NCI-H82 treated with DMSO at 0.1 percent for 48 hours (cell line): ENCODE data around the gene ZMYM4.

Experiments used
- DNase-seq: peaks from one replicate; lab custom pipeline; 2025; ENCODE audit not compliant: unreplicated experiment; lab: John Stamatoyannopoulos, UW

ZMYM4 gene

GRCh38 chr1:35394386-35394785, 125.9 kb downstream of the ZMYM4 start:
- DNase-seq, result no peak

- DNase-seq, result no peak
Measured at GRCh38 chr1:35398739-35399138, 130.2 kb downstream of the ZMYM4 start.

DNA sequence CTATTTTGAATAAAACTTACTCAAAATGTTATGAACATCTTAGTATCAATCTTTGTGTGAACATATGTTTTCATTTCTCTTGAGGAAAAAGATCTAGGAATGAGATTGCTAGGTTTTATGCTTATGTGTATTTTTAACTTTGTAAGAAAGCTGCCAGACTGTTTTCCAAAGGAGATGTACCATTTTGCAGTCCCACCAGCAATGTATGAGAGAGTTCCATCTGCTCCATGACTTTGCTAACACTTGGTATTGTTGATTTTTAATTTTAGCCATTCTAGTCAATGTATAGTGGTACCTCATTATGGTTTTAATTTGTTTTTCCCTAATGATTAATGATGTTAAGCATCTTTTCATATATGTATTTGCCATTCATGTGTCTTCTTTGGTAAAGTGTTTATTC, 132.5 kb downstream of the ZMYM4 start:
- DNase-seq, result no peak

DNA sequence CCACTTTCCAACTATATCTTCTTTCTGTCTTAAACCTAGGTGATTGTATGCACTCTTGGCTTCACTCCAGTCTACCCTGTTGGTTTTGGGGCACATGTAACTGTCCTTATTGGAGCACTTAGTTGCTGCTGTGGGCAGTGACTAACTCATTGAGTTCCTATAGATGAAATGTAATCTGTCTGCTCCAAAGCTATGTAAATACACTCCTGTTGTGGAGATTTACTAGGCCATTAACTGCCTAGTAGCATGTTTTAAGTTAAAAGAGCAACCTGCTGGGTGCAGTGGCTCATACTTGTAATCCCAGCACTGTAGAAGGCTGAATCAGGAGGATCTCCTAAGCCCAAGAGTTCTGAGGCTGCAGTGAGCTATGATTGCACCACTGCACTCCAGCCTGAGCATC, 137.6 kb downstream of the ZMYM4 start:
- no peak for DNase-seq

GRCh38 chr1:35407743-35408142, 139.2 kb downstream of the ZMYM4 start:
- no peak for DNase-seq

- DNase-seq, result no peak
Measured at GRCh38 chr1:35408925-35409324, 140.4 kb downstream of the ZMYM4 start.

- no peak for DNase-seq
Measured at GRCh38 chr1:35426097-35426586, 157.6 kb downstream of the ZMYM4 start.

DNA sequence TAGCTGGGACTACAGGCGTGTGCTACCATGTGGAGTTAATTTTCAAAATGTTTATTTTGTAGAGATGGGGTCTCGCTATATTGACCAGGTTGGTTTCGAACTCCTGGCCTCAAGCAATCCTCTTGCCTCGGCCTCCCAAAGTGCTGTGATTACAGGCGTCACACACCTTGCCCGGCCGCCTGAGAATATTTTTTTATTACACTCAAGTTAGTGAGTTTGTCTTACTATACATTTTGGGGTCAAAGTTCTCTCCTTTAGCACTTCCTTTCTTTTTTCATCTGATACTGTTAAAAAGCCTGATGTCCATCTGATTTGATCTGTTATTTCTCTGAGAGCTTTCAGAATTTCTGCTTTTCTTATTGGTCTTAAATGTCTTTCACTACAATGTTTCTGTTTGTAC, 159.9 kb downstream of the ZMYM4 start:
- no peak for DNase-seq

DNA sequence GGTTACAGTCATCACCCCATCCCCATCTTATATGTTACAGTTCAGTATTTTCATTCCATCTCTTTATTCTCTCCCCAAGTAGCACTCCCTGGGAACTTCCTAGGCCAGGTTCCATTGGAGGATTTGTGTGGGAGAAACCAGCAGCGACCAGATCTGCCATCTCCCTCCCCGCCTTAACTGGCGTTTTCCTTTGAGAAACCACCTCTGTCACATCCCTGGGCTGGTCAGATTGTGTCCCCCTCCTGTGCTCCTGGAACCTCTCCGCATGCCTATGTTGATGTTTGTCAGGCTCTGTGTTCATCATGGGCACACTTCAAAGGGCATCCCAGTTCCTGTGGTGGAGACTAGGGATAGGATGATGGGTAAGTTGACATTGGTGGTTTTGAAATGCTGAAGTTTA, 162.3 kb downstream of the ZMYM4 start:
- DNase-seq, result no peak

DNA sequence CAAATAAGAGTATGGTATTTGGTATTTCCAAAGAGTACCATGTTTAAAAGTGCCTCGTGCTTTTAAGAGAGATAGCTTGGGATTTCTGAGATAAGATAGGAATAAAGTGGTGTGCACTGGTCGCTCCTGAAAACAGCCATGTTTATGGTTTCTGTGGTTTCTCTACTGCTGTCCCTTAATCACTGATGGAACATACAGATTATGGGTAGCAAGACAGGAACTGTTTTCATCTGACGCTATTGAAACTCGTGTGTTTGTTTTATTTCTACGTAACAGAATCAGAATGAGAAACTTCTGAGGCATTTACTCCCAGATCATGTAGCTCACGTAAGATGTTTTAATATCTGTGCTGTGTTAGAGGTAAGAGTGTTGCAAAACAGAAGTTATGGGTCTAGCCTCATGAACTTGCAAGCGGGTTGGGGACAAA, 162.7 kb downstream of the ZMYM4 start:
- DNase-seq, result no peak

GRCh38 chr1:35432231-35432630, 163.7 kb downstream of the ZMYM4 start:
- no peak for DNase-seq

DNA sequence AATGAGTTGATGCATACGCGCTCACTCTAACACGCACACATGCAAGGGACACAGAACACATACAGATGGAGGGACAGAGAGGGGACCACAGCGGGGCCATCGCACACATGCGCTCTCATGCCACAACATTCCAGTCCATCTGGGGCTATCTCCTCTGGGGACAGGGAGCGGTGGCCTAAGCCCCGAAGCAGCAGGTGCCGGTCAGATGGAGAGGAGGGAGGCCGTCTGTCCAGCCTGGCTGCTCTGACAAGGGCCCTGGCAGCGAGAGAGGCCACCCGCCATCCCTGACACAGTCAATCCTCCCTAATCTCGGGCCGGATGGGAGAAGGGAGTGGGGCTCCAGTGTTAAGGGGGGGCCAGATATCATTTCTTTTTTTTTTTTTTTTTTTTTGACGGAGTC, 165.2 kb downstream of the ZMYM4 start:
- no peak for DNase-seq

GRCh38 chr1:35434703-35435102, 166.2 kb downstream of the ZMYM4 start:
- DNase-seq, result no peak

DNA sequence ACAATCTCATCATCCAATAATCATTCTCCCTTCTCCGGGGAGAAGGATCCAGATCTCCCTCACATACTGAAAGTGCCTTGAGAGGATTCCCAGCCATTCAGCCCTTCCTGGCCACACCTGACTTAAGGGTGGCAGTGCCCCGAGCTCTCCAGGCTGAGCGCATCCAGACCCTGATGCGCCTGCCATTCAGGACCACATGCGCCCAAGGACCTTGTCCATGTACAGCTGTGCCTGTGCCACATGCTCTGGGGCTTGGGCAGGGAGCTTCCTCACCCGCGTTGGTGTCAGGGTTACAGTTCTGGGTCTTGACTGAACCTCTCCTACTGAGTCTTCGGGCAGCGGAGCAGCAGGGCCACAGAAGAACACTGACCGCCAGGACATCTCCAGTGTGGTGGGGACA, 167.6 kb downstream of the ZMYM4 start:
- DNase-seq, result no peak

DNA sequence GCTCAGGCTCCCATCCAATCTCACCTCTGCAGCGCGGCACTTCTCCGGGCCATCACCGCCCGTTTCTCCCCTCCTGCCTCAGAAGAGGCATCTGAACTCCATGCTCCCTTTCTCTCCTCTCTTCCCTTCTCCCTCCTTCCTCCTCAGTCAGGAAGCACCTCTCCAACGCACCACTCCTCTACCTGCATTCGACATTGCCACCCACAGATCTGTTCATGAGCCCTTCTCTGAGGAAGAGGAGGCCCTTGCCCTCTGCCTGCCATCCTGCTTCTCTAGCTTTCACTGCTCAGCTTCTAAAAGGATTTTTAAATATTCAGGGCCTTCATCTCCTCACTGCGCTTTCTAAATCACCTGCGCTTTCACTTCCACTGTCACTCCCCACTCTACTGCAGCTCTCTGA, 168.7 kb downstream of the ZMYM4 start:
- no peak for DNase-seq

GRCh38 chr1:35439626-35440025, 171.1 kb downstream of the ZMYM4 start:
- DNase-seq, result no peak

DNA sequence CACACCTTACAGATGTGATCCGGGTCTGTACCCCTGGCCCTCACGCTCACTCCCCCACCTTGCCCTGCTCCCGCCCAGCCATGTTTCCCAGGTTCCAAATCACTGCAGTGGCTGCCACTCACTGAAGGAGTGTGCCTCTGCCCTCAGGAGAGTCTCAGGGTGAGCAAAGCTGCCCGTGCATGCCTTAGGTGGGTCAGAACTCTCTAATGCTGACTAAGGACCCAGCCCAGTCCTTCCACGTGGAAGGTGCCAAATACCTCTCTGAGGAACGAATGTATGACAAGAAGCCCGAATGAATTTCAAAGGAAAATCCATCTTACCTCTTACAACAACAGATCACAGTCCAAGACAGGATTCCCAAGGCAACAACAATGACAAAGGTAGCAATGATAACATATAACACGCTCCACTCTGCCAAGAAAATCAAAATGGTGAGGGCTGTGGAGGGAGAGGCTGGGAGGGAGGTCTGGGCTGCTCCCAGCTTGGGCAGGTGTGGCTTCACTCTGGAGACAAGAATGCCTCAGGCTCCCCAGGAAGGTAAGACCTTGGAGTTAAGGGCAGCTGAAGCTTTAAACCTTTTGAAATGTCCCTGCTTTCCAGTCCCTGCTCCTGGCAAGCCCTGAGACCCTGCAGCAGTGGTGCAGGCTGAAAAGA, 173.5 kb downstream of the ZMYM4 start:
- no peak for DNase-seq

- no peak for DNase-seq
Measured at GRCh38 chr1:35442734-35443133, 174.2 kb downstream of the ZMYM4 start.

- DNase-seq, result no peak
Measured at GRCh38 chr1:35443768-35444518, 175.4 kb downstream of the ZMYM4 start.

DNA sequence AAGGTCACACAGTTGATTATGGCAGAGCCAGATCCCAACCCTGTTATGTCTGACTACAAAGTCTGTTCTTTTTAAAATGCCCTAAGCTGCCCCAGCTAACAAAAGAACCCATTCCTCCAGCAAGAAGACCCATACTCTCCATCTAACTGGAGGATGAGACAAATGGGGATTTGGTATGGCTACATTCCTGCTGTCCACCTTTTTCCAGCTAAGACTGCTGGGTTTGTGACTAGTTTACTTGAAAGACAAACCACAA, 175.9 kb downstream of the ZMYM4 start:
- no peak for DNase-seq

DNA sequence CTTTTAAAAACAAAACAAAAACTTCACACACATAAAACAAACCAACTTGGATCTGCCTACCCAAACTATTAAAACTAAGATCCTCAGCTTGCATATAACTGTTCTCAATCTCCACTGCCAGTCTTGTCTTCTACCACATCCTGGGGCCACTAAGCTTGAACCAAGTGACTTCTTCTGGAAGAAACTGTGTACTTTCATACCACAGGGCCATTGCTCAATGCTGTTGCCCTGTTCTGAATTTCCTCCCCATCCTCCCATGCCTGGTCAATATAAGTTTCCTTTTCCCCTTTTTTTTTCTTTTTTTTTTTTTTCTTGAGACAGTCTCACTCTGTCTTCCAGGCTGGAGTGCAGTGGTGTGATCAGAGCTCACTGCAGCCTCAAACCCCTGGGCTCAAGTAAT, 178.8 kb downstream of the ZMYM4 start:
- DNase-seq, result no peak

DNA sequence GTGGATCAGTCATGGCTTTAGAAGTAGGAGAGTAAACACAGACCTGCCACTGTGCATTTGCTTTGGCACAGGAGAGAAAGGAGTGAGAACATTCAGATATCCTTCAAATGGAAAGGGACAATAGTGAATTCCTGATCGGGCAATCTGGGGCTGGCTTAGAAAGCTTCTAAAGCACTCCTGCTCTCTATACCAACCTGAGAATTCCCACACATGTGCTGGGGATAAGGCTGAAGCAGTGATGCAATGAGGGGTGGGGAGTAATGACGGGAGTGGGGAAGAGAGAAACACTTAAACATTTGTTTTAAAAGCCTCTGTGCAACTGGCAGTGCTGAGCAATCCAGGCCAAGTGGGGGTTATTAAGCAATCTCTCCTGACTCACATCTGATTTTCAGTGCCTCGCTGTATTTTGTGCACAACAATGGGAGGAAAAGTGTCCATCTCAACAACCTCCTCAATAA, 179.9 kb downstream of the ZMYM4 start:
- no peak for DNase-seq
